ENCODE results near the gene COPS3. TPM values are rescaled to one million over a fixed set of nuclear protein-coding genes. Genes with fewer than 3 reads are reported as not detected.

COPS3 gene
- polyA plus RNA-seq, 2 donors = 19.2 to 58.3 TPM

GRCh38 chr17:17214646-17215436, 66.2 kb downstream of the COPS3 start:
- H3K9me3 ChIP-seq (ENCODE audit: control insufficient read depth in 2 of 2, insufficient read depth in 1 of 2, low read depth in 1 of 2, low read length in 1 of 2) = no peaks in the 10 kb centered on the region
- peaks cover 16 to 56% of the 10 kb centered on the region in 2 donors for H3K36me3 ChIP-seq (ENCODE audit: control insufficient read depth in 2 of 2, insufficient read depth in 2 of 2, low read length in 1 of 2)
- H3K4me1 ChIP-seq (ENCODE audit: control insufficient read depth in 2 of 2, insufficient read depth in 2 of 2, low read length in 1 of 2) = no peaks in the 10 kb centered on the region
- 87 to 89% methylated on average over 27 of the region's 27 CpGs for WGBS, 2 donors
- H3K27ac ChIP-seq (ENCODE audit: low read depth in 2 of 2, low read length in 1 of 2) = no peak overlapping the region
- H3K4me3 ChIP-seq (ENCODE audit: low read depth in 1 of 2, low read length in 2 of 2) = no peak overlapping the region
- no peaks in the 10 kb centered on the region for H3K27me3 ChIP-seq (ENCODE audit: control insufficient read depth in 1 of 2, insufficient read depth in 2 of 2, low read length in 2 of 2)

GRCh38 chr17:17213775-17214174, 67.3 kb downstream of the COPS3 start:
- Histone ChIP-seq H3K4me1 (ENCODE audit: control insufficient read depth in 2 of 2, insufficient read depth in 2 of 2, low read length in 1 of 2) (no peaks in the 10 kb centered on the region), H3K36me3 (ENCODE audit: control insufficient read depth in 2 of 2, insufficient read depth in 2 of 2, low read length in 1 of 2) (peaks cover 15 to 52% of the 10 kb centered on the region in 2 donors), H3K9me3 (ENCODE audit: control insufficient read depth in 2 of 2, insufficient read depth in 1 of 2, low read depth in 1 of 2, low read length in 1 of 2) (no peaks in the 10 kb centered on the region), H3K4me3 (ENCODE audit: low read depth in 1 of 2, low read length in 2 of 2) (no peak overlapping the region), H3K27ac (ENCODE audit: low read depth in 2 of 2, low read length in 1 of 2) (no peak overlapping the region), H3K27me3 (ENCODE audit: control insufficient read depth in 1 of 2, insufficient read depth in 2 of 2, low read length in 2 of 2) (no peaks in the 10 kb centered on the region)
- WGBS, 2 donors = 57 to 66% methylated on average over 10 of the region's 10 CpGs

- Histone ChIP-seq H3K4me3 (ENCODE audit: low read depth in 1 of 2, low read length in 2 of 2) (no peak overlapping the region), H3K9me3 (ENCODE audit: control insufficient read depth in 2 of 2, insufficient read depth in 1 of 2, low read depth in 1 of 2, low read length in 1 of 2) (peaks cover 0 to 4% of the 10 kb centered on the region in 2 donors), H3K27ac (ENCODE audit: low read depth in 2 of 2, low read length in 1 of 2) (no peak overlapping the region), H3K4me1 (ENCODE audit: control insufficient read depth in 2 of 2, insufficient read depth in 2 of 2, low read length in 1 of 2) (peaks cover 6 to 20% of the 10 kb centered on the region in 2 donors), H3K36me3 (ENCODE audit: control insufficient read depth in 2 of 2, insufficient read depth in 2 of 2, low read length in 1 of 2) (peaks cover 0 to 7% of the 10 kb centered on the region in 2 donors), H3K27me3 (ENCODE audit: control insufficient read depth in 1 of 2, insufficient read depth in 2 of 2, low read length in 2 of 2) (no peaks in the 10 kb centered on the region)
- WGBS, 2 donors = 76 to 77% methylated on average over 8 of the region's 8 CpGs
Measured at GRCh38 chr17:17207998-17208397, 73.0 kb downstream of the COPS3 start.

- 30 to 31% methylated on average over 16 of the region's 16 CpGs for WGBS, 2 donors
- no peak overlapping the region for H3K4me3 ChIP-seq (ENCODE audit: low read depth in 1 of 2, low read length in 2 of 2)
Measured at GRCh38 chr17:17206913-17207335, 74.1 kb downstream of the COPS3 start.

GRCh38 chr17:17206124-17206912, 74.7 kb downstream of the COPS3 start, which contains the start of gene PLD6:
TSS of gene PLD6 (minus strand) at chr17:17206333. CDS start at chr17:17206286, 47 bp downstream.
- peak within 1 kb of the TSS; percentile 45 to 46 for H3K4me3 ChIP-seq (ENCODE audit: low read depth in 1 of 2, low read length in 2 of 2)
- no peaks in the 10 kb centered on the region for H3K27me3 ChIP-seq (ENCODE audit: control insufficient read depth in 1 of 2, insufficient read depth in 2 of 2, low read length in 2 of 2)
- WGBS, 2 donors = 8 to 12% methylated on average over 58 to 78 of the region's 78 CpGs
- peaks cover 0 to 6% of the 10 kb centered on the region in 2 donors for H3K36me3 ChIP-seq (ENCODE audit: control insufficient read depth in 2 of 2, insufficient read depth in 2 of 2, low read length in 1 of 2)
- H3K4me1 ChIP-seq (ENCODE audit: control insufficient read depth in 2 of 2, insufficient read depth in 2 of 2, low read length in 1 of 2) = peaks cover 11 to 20% of the 10 kb centered on the region in 2 donors
- H3K9me3 ChIP-seq (ENCODE audit: control insufficient read depth in 2 of 2, insufficient read depth in 1 of 2, low read depth in 1 of 2, low read length in 1 of 2) = peaks cover 0 to 4% of the 10 kb centered on the region in 2 donors
- H3K27ac ChIP-seq (ENCODE audit: low read depth in 2 of 2, low read length in 1 of 2) = peak within 1 kb of the TSS; percentile 66 to 90

More at GRCh38 chr17:17206913-17207335, 74.1 kb downstream of the COPS3 start:
- H3K27me3 ChIP-seq (ENCODE audit: control insufficient read depth in 1 of 2, insufficient read depth in 2 of 2, low read length in 2 of 2) = no peaks in the 10 kb centered on the region
- peaks cover 11 to 20% of the 10 kb centered on the region in 2 donors for H3K4me1 ChIP-seq (ENCODE audit: control insufficient read depth in 2 of 2, insufficient read depth in 2 of 2, low read length in 1 of 2)
- peaks cover 0 to 8% of the 10 kb centered on the region in 2 donors for H3K36me3 ChIP-seq (ENCODE audit: control insufficient read depth in 2 of 2, insufficient read depth in 2 of 2, low read length in 1 of 2)
- peak overlapping the region; percentile 66 to 90 for H3K27ac ChIP-seq (ENCODE audit: low read depth in 2 of 2, low read length in 1 of 2)
- peaks cover 0 to 4% of the 10 kb centered on the region in 2 donors for H3K9me3 ChIP-seq (ENCODE audit: control insufficient read depth in 2 of 2, insufficient read depth in 1 of 2, low read depth in 1 of 2, low read length in 1 of 2)

- Histone ChIP-seq H3K27ac (ENCODE audit: low read depth in 2 of 2, low read length in 1 of 2) (peak overlapping the region; percentile 66 to 90), H3K27me3 (ENCODE audit: control insufficient read depth in 1 of 2, insufficient read depth in 2 of 2, low read length in 2 of 2) (no peaks in the 10 kb centered on the region), H3K9me3 (ENCODE audit: control insufficient read depth in 2 of 2, insufficient read depth in 1 of 2, low read depth in 1 of 2, low read length in 1 of 2) (peaks cover 0 to 4% of the 10 kb centered on the region in 2 donors), H3K4me1 (ENCODE audit: control insufficient read depth in 2 of 2, insufficient read depth in 2 of 2, low read length in 1 of 2) (peaks cover 11 to 20% of the 10 kb centered on the region in 2 donors), H3K36me3 (ENCODE audit: control insufficient read depth in 2 of 2, insufficient read depth in 2 of 2, low read length in 1 of 2) (peaks cover 0 to 4% of the 10 kb centered on the region in 2 donors), H3K4me3 (ENCODE audit: low read depth in 1 of 2, low read length in 2 of 2) (peak overlapping the region; percentile 45 to 46)
- WGBS, 2 donors = 3 to 4% methylated on average over 69 to 70 of the region's 70 CpGs
Measured at GRCh38 chr17:17205368-17206123, 75.5 kb downstream of the COPS3 start.

- 62 to 65% methylated on average over 14 of the region's 14 CpGs for WGBS, 2 donors
- H3K27me3 ChIP-seq (ENCODE audit: control insufficient read depth in 1 of 2, insufficient read depth in 2 of 2, low read length in 2 of 2) = no peaks in the 10 kb centered on the region
- H3K27ac ChIP-seq (ENCODE audit: low read depth in 2 of 2, low read length in 1 of 2) = peak overlapping the region in 1 of 2 donors; percentile 90
- peaks cover 11 to 20% of the 10 kb centered on the region in 2 donors for H3K4me1 ChIP-seq (ENCODE audit: control insufficient read depth in 2 of 2, insufficient read depth in 2 of 2, low read length in 1 of 2)
- peak overlapping the region in 1 of 2 donors; percentile 45 for H3K4me3 ChIP-seq (ENCODE audit: low read depth in 1 of 2, low read length in 2 of 2)
- peaks cover 0 to 4% of the 10 kb centered on the region in 2 donors for H3K36me3 ChIP-seq (ENCODE audit: control insufficient read depth in 2 of 2, insufficient read depth in 2 of 2, low read length in 1 of 2)
- peaks cover 0 to 4% of the 10 kb centered on the region in 2 donors for H3K9me3 ChIP-seq (ENCODE audit: control insufficient read depth in 2 of 2, insufficient read depth in 1 of 2, low read depth in 1 of 2, low read length in 1 of 2)
Measured at GRCh38 chr17:17204635-17205231, 76.3 kb downstream of the COPS3 start.

GRCh38 chr17:17204041-17204591, 76.9 kb downstream of the COPS3 start:
- Histone ChIP-seq H3K4me1 (ENCODE audit: control insufficient read depth in 2 of 2, insufficient read depth in 2 of 2, low read length in 1 of 2) (peaks cover 11 to 20% of the 10 kb centered on the region in 2 donors), H3K36me3 (ENCODE audit: control insufficient read depth in 2 of 2, insufficient read depth in 2 of 2, low read length in 1 of 2) (peaks cover 0 to 4% of the 10 kb centered on the region in 2 donors), H3K27me3 (ENCODE audit: control insufficient read depth in 1 of 2, insufficient read depth in 2 of 2, low read length in 2 of 2) (no peaks in the 10 kb centered on the region), H3K27ac (ENCODE audit: low read depth in 2 of 2, low read length in 1 of 2) (peak overlapping the region; percentile 29 to 90), H3K9me3 (ENCODE audit: control insufficient read depth in 2 of 2, insufficient read depth in 1 of 2, low read depth in 1 of 2, low read length in 1 of 2) (peaks cover 0 to 4% of the 10 kb centered on the region in 2 donors), H3K4me3 (ENCODE audit: low read depth in 1 of 2, low read length in 2 of 2) (no peak overlapping the region)
- 44 to 52% methylated on average over 15 of the region's 15 CpGs for WGBS, 2 donors
